ENCODE results near the gene CIDEC. TPM values are rescaled to one million over a fixed set of nuclear protein-coding genes. Genes with fewer than 3 reads are reported as not detected.
A peak's percentile ranks its signal among the peaks of the same experiment; 100 is the strongest.

CIDEC gene
- total and polyA plus RNA-seq, 9 of the 15 experiments (the other 6 are each of a cell fraction or from before 2014, with no cell fraction given) = not detected

DNA sequence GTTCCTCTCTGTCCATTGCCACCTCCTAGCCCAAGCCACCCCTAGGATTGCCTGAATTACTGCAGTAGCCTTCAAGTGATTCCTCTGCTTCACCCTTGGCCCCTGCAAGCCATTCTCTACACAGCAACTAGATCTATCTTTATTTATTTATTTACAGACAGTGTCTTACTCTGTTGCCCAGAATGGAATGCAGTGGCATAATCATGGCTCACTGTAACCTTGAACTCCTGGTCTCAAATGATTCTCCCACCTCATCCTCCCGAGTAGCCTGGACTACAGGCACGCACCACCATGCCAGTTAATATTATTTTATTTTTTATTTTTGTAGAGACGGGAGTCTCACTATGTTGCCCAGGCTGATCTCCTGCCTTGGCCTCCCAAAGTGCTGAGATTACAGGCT lies 8.5 kb upstream of the CIDEC start:
- ChIA-PET CTCF (ENCODE audit: low intra/inter-chr PET ratio) (no interaction called here), POLR2A (interaction anchor here (2.0 to 3.3 kb wide), 2 partner anchors 8 to 17 kb away, joined by 7 to 12 read pairs; partner anchors contain the start of gene CIDEC)
- 80% methylated on average over 3 of the region's 3 CpGs for WGBS (ENCODE audit: insufficient coverage, low coverage, missing lambda C conversion rate)
- no peak for DNase-seq (ENCODE audit: extremely low read depth in 1 of 4, low spot score in 3 of 4)
- no peak for FAIRE-seq
- ATAC-seq = no peak
- Histone ChIP-seq H3K9me3 (replicated peaks; ENCODE audit: control insufficient read depth, insufficient read depth, low read depth, low read length) (no peaks in the 10 kb centered on the region), H3K36me3 (ENCODE audit: control insufficient read depth, insufficient read depth, low read length) (peaks cover 19% of the 10 kb centered on the region), H3K27ac (ENCODE audit: extremely low read depth, low read depth, low read length) (no peak overlapping the region), H2AFZ (ENCODE audit: low read depth, low read length) (peak overlapping the region; percentile 75), H3K9ac (ENCODE audit: insufficient read depth in 1 of 2, low read depth in 2 of 2, low read length in 2 of 2) (no peak overlapping the region), H3K79me2 (ENCODE audit: control insufficient read depth, insufficient read depth, low read length) (peaks cover 32% of the 10 kb centered on the region), H3K4me3 (no peak overlapping the region), H3K4me1 (replicated peaks in 1 of 2; ENCODE audit: control insufficient read depth in 2 of 2, insufficient read depth in 2 of 2, low read length in 2 of 2) (peaks cover 21 to 34% of the 10 kb centered on the region in 2 experiments), H4K20me1 (replicated peaks; ENCODE audit: control insufficient read depth, insufficient read depth, low read length) (no peaks in the 10 kb centered on the region), H3K9me1 (ENCODE audit: control insufficient read depth, insufficient read depth, low read length) (peaks cover 7% of the 10 kb centered on the region), H3K27me3 (ENCODE audit: control insufficient read depth in 2 of 2, insufficient read depth in 2 of 2, low read length in 2 of 2) (no peaks in the 10 kb centered on the region), H3K4me2 (ENCODE audit: insufficient read depth, low read length) (no peak overlapping the region)
- BruUV-seq (replicated peaks) = no TSS peak
- in situ Hi-C loops (cut with MboI) (no loop called here), intact Hi-C loops (cut with micrococcal nuclease) (no loop called here)
- TF ChIP-seq ERF (CRISPR knock-in tag; IDR thresholded peaks at IDR 0.05) = no peak
- TF ChIP-seq, protein P1, sequence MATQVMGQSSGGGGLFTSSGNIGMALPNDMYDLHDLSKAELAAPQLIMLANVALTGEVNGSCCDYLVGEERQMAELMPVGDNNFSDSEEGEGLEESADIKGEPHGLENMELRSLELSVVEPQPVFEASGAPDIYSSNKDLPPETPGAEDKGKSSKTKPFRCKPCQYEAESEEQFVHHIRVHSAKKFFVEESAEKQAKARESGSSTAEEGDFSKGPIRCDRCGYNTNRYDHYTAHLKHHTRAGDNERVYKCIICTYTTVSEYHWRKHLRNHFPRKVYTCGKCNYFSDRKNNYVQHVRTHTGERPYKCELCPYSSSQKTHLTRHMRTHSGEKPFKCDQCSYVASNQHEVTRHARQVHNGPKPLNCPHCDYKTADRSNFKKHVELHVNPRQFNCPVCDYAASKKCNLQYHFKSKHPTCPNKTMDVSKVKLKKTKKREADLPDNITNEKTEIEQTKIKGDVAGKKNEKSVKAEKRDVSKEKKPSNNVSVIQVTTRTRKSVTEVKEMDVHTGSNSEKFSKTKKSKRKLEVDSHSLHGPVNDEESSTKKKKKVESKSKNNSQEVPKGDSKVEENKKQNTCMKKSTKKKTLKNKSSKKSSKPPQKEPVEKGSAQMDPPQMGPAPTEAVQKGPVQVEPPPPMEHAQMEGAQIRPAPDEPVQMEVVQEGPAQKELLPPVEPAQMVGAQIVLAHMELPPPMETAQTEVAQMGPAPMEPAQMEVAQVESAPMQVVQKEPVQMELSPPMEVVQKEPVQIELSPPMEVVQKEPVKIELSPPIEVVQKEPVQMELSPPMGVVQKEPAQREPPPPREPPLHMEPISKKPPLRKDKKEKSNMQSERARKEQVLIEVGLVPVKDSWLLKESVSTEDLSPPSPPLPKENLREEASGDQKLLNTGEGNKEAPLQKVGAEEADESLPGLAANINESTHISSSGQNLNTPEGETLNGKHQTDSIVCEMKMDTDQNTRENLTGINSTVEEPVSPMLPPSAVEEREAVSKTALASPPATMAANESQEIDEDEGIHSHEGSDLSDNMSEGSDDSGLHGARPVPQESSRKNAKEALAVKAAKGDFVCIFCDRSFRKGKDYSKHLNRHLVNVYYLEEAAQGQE (IDR thresholded peaks at IDR 0.05; ENCODE audit: borderline replicate concordance) = no peak
- TF ChIP-seq, protein P1 (CRISPR knock-in tag; IDR thresholded peaks at IDR 0.05; ENCODE audit: low read depth) = no peak
- no peak for TF ChIP-seq ZBTB17 (CRISPR knock-in tag; IDR thresholded peaks at IDR 0.05)
- no peak for TF ChIP-seq ZNF696 (CRISPR knock-in tag; conservative IDR thresholded peaks at IDR 0.05)
- TF ChIP-seq MXI1 (IDR thresholded peaks at IDR 0.05; ENCODE audit: low read depth, low read length) = no peak
- no peak for TF ChIP-seq NFE2L1 (tag; IDR thresholded peaks at IDR 0.05; ENCODE audit: borderline replicate concordance, low read depth)
- TF ChIP-seq TGIF2 (CRISPR knock-in tag; IDR thresholded peaks at IDR 0.05) = no peak
- TF ChIP-seq RBM34 (IDR thresholded peaks at IDR 0.05; ENCODE audit: borderline replicate concordance, insufficient read depth, low read length) = no peak
- no peak for TF ChIP-seq DNMT1 (IDR thresholded peaks at IDR 0.05)
- TF ChIP-seq POLR2AphosphoS2 (IDR thresholded peaks at IDR 0.05; ENCODE audit: low read length) = no peak
- TF ChIP-seq U2AF1 (optimal IDR thresholded peaks at IDR 0.05; ENCODE audit: low read depth, low read length) = no peak
- TF ChIP-seq LARP7 (IDR thresholded peaks at IDR 0.05) = no peak
- TF ChIP-seq, protein P2, sequence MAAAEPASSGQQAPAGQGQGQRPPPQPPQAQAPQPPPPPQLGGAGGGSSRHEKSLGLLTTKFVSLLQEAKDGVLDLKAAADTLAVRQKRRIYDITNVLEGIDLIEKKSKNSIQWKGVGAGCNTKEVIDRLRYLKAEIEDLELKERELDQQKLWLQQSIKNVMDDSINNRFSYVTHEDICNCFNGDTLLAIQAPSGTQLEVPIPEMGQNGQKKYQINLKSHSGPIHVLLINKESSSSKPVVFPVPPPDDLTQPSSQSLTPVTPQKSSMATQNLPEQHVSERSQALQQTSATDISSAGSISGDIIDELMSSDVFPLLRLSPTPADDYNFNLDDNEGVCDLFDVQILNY (CRISPR knock-in tag; IDR thresholded peaks at IDR 0.05) = no peak
- no peak for TF ChIP-seq KDM4B (IDR thresholded peaks at IDR 0.05; ENCODE audit: borderline replicate concordance in 2 of 2, low read depth in 1 of 2)
